Activated CD4-positive, alpha-beta T cell treated with anti-CD3 and anti-CD28 coated beads, Interleukin-2, amount 50 U/mL, for 48 hours (primary cell): ENCODE results near the gene NXPH2.
"Not testable (repeated sequence)": the region's sequence is repeated elsewhere in the genome, so short reads cannot be mapped to it uniquely, and the experiment has no call there.

ENCODE experiments used
- DNase-seq, 2 experiments: peaks; one replicate each; pipeline ENCODE4 v3.0.0-alpha.2; 2020

NXPH2 gene

GRCh38 chr2:138752197-138752956, 27.8 kb downstream of the NXPH2 start:
- DNase-seq = no peak

- DNase-seq = no peak
These were observed 35.5 kb downstream of the NXPH2 start for GRCh38 chr2:138744713-138745112.

- no peak for DNase-seq
These were observed 37.6 kb downstream of the NXPH2 start for GRCh38 chr2:138742441-138743057.

GRCh38 chr2:138741851-138742250, 38.3 kb downstream of the NXPH2 start:
- no peak for DNase-seq

GRCh38 chr2:138737009-138737554, 43.1 kb downstream of the NXPH2 start:
- not testable (repeated sequence) for DNase-seq

- DNase-seq = no peak
These were observed 47.5 kb downstream of the NXPH2 start for GRCh38 chr2:138732651-138733050.

GRCh38 chr2:138730497-138731030, 49.6 kb downstream of the NXPH2 start:
- no peak for DNase-seq

GRCh38 chr2:138727956-138728355, 52.2 kb downstream of the NXPH2 start:
- no peak for DNase-seq

GRCh38 chr2:138726681-138727080, 53.5 kb downstream of the NXPH2 start:
- no peak for DNase-seq

- no peak for DNase-seq
These were observed 55.3 kb downstream of the NXPH2 start for GRCh38 chr2:138724729-138725459.

- no peak for DNase-seq
These were observed 55.9 kb downstream of the NXPH2 start for GRCh38 chr2:138724327-138724726.

GRCh38 chr2:138723196-138723987, 56.8 kb downstream of the NXPH2 start:
- DNase-seq = no peak

GRCh38 chr2:138722316-138722715, 57.9 kb downstream of the NXPH2 start:
- DNase-seq = no peak

- DNase-seq = no peak
These were observed 60.0 kb downstream of the NXPH2 start for GRCh38 chr2:138720035-138720838.

- no peak for DNase-seq
These were observed 61.8 kb downstream of the NXPH2 start for GRCh38 chr2:138718405-138718804.

GRCh38 chr2:138716183-138716582, 64.0 kb downstream of the NXPH2 start:
- DNase-seq = no peak

- no peak for DNase-seq
These were observed 66.7 kb downstream of the NXPH2 start for GRCh38 chr2:138713504-138713903.

GRCh38 chr2:138713069-138713496, 67.1 kb downstream of the NXPH2 start:
- no peak for DNase-seq

- DNase-seq = no peak
These were observed 67.8 kb downstream of the NXPH2 start for GRCh38 chr2:138712212-138712979.

- no peak for DNase-seq
These were observed 68.4 kb downstream of the NXPH2 start for GRCh38 chr2:138711812-138712211.
